8988T (cell line): ENCODE data around the gene MMP17.

ENCODE experiments used
- DNase-seq: peaks from one replicate; pipeline ENCODE4 v3.0.0; 2011

MMP17 gene

GRCh38 chr12:131850856-131851559 lies 22.8 kb downstream of the MMP17 start:
- DNase-seq = no peak

- DNase-seq = no peak
Observed at GRCh38 chr12:131851741-131852550, 23.8 kb downstream of the MMP17 start.

- no peak for DNase-seq
Observed at GRCh38 chr12:131852551-131853299, 24.5 kb downstream of the MMP17 start.

GRCh38 chr12:131853832-131854797 lies 25.9 kb downstream of the MMP17 start:
- DNase-seq = peak; percentile 52

GRCh38 chr12:131854861-131855476 lies 26.8 kb downstream of the MMP17 start:
- DNase-seq = peak; percentile 26

GRCh38 chr12:131855521-131856142 lies 27.4 kb downstream of the MMP17 start:
- peak; percentile 24 for DNase-seq

GRCh38 chr12:131856366-131857097 lies 28.3 kb downstream of the MMP17 start:
- DNase-seq = peak; percentile 7

- peak; percentile 20 for DNase-seq
Observed at GRCh38 chr12:131857908-131858850, 30.0 kb downstream of the MMP17 start.

GRCh38 chr12:131860472-131861260 lies 32.5 kb downstream of the MMP17 start:
- DNase-seq = peak; percentile 56

GRCh38 chr12:131861261-131862083 lies 33.3 kb downstream of the MMP17 start:
- DNase-seq = peak; percentile 13

GRCh38 chr12:131862084-131862441 lies 33.9 kb downstream of the MMP17 start:
- no peak for DNase-seq

GRCh38 chr12:131862600-131862993 lies 34.4 kb downstream of the MMP17 start:
- DNase-seq = no peak

- peak; percentile 22 for DNase-seq
Observed at GRCh38 chr12:131862994-131863710, 35.0 kb downstream of the MMP17 start.

GRCh38 chr12:131863711-131864396 lies 35.7 kb downstream of the MMP17 start:
- DNase-seq = peak; percentile 26

GRCh38 chr12:131864469-131864868 lies 36.3 kb downstream of the MMP17 start:
- peak; percentile 4 for DNase-seq

GRCh38 chr12:131865180-131865875 lies 37.1 kb downstream of the MMP17 start:
- DNase-seq = peak; percentile 91
